ENCODE results near the gene RALGAPA2.

- TF ChIP-seq POLR2A (IDR thresholded peaks at IDR 0.05; ENCODE audit: low read length) (no peak), GATA1 (IDR thresholded peaks at IDR 0.05; ENCODE audit: low read depth, low read length) (no peak)
Measured at GRCh38 chr20:20692587-20692986, 19.9 kb downstream of the RALGAPA2 start.
